Upper lobe of left lung (tissue), 6 donors: Measurements from ENCODE around the gene ZSCAN30. TPM values are rescaled to one million over a fixed set of nuclear protein-coding genes. Genes with fewer than 3 reads are reported as not detected.

Experiments
- ATAC-seq, 2 donors: fragments of 200-7000 bp; cut with Tn5 transposase; one replicate each; pipeline ENCODE4 v1.9.1; 2022; ENCODE audit warnings: mild to moderate bottlenecking in 2 of 2, moderate library complexity in 2 of 2; ENCODE audit not compliant: low FRiP score in 2 of 2
- DNase-seq, 2 donors: peaks; one replicate each; pipeline ENCODE4 v3.0.0-alpha.2; 2019 to 2020
- H3K27ac ChIP-seq, 4 donors: fragments of 200-600 bp; sonication (generic); one replicate each; pipeline ENCODE4 v1.5.1; 2016 to 2019
- H3K27me3 ChIP-seq, 4 donors: fragments of 200-600 bp; sonication (generic); one replicate each; pipeline ENCODE4 v1.5.1; 2017 to 2019
- H3K36me3 ChIP-seq, 4 donors: fragments of 200-600 bp; sonication (generic); one replicate each; pipeline ENCODE4 v1.5.1; 2016 to 2019
- H3K4me1 ChIP-seq, 4 donors: fragments of 200-600 bp; sonication (generic); one replicate each; pipeline ENCODE4 v1.5.1; 2018 to 2019
- H3K4me3 ChIP-seq, 4 donors: fragments of 200-600 bp; sonication (generic); one replicate each; pipeline ENCODE4 v1.5.1; 2017 to 2019; ENCODE audit warnings: mild to moderate bottlenecking in 2 of 4, moderate library complexity in 1 of 4
- H3K9me3 ChIP-seq, 4 donors: fragments of 200-600 bp; sonication (generic); one replicate each; pipeline ENCODE4 v1.5.1; 2018 to 2019
- EP300 ChIP-seq, 4 donors: sonication (generic); formaldehyde crosslinking; IDR thresholded peaks; one replicate each; pipeline ENCODE4 v1.5.1; 2017; ENCODE audit warnings: antibody characterized with exemption in 4 of 4, control low read depth in 2 of 4
- POLR2A ChIP-seq, 4 donors: fragments of 450-650 bp; IDR thresholded peaks; one replicate each; pipeline ENCODE4 v1.5.1; 2016 to 2017; ENCODE audit warnings: antibody characterized with exemption in 4 of 4, mild to moderate bottlenecking in 2 of 4
- POLR2AphosphoS5 ChIP-seq, 2 donors: sonication (generic); formaldehyde crosslinking; IDR thresholded peaks; one replicate each; pipeline ENCODE4 v1.5.1; 2017; ENCODE audit warnings: antibody characterized with exemption in 2 of 2
- WGBS, 2 donors: methylation state at CpG; one replicate each; pipeline ENCODE4 v1.1.5; 2017 to 2018; 5-methylcytosine and 5-hydroxymethylcytosine counted together
- total RNA-seq, 6 donors: library from RNA; depleted of rRNA in 4 of 6; stranded (reverse); fragments of >200 nt in 4 of 6; gene quantifications; one replicate each; pipeline versions ENCODE4 v1.1.0 to v1.2.1, GENCODE V29; 2016 to 2021
- TF ChIP-seq, protein P1 (sequence below), 6 experiments: fragments of 450-650 bp in 4 of 6; fragments of 200-600 bp in 2 of 6; sonication (generic) in 2 of 6; IDR thresholded peaks; one replicate each; pipeline ENCODE4 v1.5.1; 2016 to 2019; ENCODE audit warnings: antibody characterized with exemption in 6 of 6
- donor health status: DM: no; HTN: no; CAD: no; lungs with moderate emphysema.
- donor health status: DM: no; HTN: yes; CAD: no; lungs with severe emphysema.

The ZSCAN30 gene
- 10 to 100 TPM; 11.4 to 67.1 (median 14.0) TPM for total RNA-seq

DNA sequence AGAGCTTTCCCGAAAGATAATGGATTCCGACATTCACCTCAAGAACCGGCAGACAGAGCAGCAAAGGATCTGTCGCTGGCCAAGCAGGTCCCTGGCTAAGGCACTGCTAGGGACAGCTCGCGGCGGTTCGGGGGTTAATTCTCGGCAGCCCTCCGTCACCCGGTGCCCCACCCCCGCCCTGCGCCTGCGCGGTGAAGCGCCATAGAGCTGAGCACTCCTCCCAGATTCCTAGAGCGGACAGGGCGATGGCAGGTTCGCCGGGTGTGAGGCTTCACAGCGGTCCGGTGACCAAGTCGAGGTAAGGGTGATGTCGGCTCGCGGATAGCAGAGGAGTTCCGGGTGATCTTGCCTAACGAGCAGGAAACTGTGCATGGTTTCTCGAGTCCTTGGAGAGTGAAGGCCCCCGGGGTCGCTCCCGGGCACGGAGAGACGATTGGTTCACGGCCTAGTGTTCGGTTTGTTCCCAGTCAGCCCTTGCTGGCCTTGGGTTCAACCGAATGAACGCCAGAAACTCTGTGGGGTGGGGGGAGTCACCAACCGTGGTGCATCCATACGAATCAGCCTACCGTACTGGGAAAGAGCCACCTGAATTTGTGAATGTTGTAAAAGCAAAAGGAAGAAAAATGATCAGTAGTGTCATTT, at the start of gene ZSCAN30:
TSS of gene ZSCAN30 (minus strand) at position 136 of the 642 bp plus-strand sequence. CDS start 25,877 bp downstream, outside the sequence.
- peak; percentile 99 to 100 for ATAC-seq
- Histone ChIP-seq H3K27ac (peak within 1 kb of the TSS; percentile 81 to 89 (median 88)), H3K27me3 (no peaks in the 10 kb centered on the region), H3K4me3 (peak within 1 kb of the TSS; percentile 57 to 68 (median 63)), H3K36me3 (no peaks in the 10 kb centered on the region), H3K4me1 (peaks cover 17 to 33% (median 20%) of the 10 kb centered on the region in 4 donors), H3K9me3 (no peaks in the 10 kb centered on the region)
- DNase-seq: peak; percentile 96 to 99
- TF ChIP-seq POLR2AphosphoS5 (IDR thresholded peaks at IDR 0.05): peak; percentile 92
- TF ChIP-seq, protein P1, sequence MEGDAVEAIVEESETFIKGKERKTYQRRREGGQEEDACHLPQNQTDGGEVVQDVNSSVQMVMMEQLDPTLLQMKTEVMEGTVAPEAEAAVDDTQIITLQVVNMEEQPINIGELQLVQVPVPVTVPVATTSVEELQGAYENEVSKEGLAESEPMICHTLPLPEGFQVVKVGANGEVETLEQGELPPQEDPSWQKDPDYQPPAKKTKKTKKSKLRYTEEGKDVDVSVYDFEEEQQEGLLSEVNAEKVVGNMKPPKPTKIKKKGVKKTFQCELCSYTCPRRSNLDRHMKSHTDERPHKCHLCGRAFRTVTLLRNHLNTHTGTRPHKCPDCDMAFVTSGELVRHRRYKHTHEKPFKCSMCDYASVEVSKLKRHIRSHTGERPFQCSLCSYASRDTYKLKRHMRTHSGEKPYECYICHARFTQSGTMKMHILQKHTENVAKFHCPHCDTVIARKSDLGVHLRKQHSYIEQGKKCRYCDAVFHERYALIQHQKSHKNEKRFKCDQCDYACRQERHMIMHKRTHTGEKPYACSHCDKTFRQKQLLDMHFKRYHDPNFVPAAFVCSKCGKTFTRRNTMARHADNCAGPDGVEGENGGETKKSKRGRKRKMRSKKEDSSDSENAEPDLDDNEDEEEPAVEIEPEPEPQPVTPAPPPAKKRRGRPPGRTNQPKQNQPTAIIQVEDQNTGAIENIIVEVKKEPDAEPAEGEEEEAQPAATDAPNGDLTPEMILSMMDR (IDR thresholded peaks at IDR 0.05): no peak
- TF ChIP-seq POLR2A (IDR thresholded peaks at IDR 0.05): peak; percentile 12 to 80 (median 70)
- no peak for TF ChIP-seq EP300 (IDR thresholded peaks at IDR 0.05)
- WGBS, 2 donors: 0% methylated on average over 9 to 28 of the region's 41 CpGs

DNA sequence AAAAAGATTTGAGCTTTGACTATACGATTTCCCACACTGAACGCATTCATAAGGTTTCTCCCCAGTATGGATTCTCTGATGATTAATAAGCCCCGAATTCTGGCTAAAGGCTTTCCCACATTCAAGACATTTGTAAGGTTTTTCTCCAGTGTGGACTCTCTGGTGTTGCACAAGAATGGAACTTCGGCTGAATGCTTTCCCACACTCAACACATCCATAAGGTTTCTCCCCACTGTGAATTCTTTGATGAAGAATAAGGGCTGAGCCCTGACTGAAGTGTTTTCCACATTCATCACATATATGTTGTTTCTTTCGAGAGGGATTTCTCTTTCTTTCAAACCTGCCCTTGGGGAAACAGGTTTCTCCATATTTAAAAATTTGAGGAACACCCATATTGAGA, 47.3 kb upstream of the ZSCAN30 start:
- 93 to 96% methylated on average over 5 of the region's 5 CpGs for WGBS, 2 donors
- no peak for TF ChIP-seq POLR2AphosphoS5 (IDR thresholded peaks at IDR 0.05)
- TF ChIP-seq, protein P1 (IDR thresholded peaks at IDR 0.05): no peak
- TF ChIP-seq EP300 (IDR thresholded peaks at IDR 0.05): no peak
- no peak for TF ChIP-seq POLR2A (IDR thresholded peaks at IDR 0.05)
- no peak overlapping the region for H3K4me3 ChIP-seq
- DNase-seq (no peak), ATAC-seq (no peak)
- H3K4me1 ChIP-seq: peaks cover under 1 to 31% (median 14%) of the 10 kb centered on the region in 4 donors
- no peak overlapping the region for H3K27ac ChIP-seq
- H3K9me3 ChIP-seq: no peaks in the 10 kb centered on the region
- no peaks in the 10 kb centered on the region for H3K27me3 ChIP-seq
- peaks cover 36 to 92% (median 70%) of the 10 kb centered on the region in 4 donors for H3K36me3 ChIP-seq

DNA sequence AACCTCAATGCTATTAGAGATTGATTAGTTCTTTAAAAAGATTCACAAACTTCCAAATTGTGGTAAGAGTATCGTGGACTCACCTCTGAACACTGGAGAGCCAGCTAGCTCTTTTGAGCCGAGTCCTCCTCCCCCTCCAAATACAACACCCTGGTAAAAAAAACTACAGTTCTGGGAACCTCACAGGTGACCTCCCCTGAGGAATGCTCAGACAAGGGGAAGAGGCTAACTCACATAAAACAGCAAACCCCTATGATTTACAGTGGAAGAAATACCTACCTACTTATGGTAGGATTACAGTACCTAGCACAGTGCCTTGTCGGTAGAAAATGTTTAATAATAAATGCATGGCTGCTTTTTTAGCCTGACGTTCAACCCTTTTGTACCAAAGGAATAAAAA, 45.8 kb upstream of the ZSCAN30 start:
- Histone ChIP-seq H3K4me3 (no peak overlapping the region), H3K9me3 (no peaks in the 10 kb centered on the region), H3K27ac (no peak overlapping the region), H3K36me3 (peaks cover 36 to 94% (median 72%) of the 10 kb centered on the region in 4 donors), H3K27me3 (no peaks in the 10 kb centered on the region), H3K4me1 (peaks cover 0 to 18% (median 11%) of the 10 kb centered on the region in 4 donors)
- no peak for TF ChIP-seq EP300 (IDR thresholded peaks at IDR 0.05)
- TF ChIP-seq, protein P1 (IDR thresholded peaks at IDR 0.05): no peak
- no peak for TF ChIP-seq POLR2AphosphoS5 (IDR thresholded peaks at IDR 0.05)
- TF ChIP-seq POLR2A (IDR thresholded peaks at IDR 0.05): no peak
- ATAC-seq (no peak), DNase-seq (no peak)
- 88% methylated on average over 4 of the region's 4 CpGs for WGBS, 2 donors

DNA sequence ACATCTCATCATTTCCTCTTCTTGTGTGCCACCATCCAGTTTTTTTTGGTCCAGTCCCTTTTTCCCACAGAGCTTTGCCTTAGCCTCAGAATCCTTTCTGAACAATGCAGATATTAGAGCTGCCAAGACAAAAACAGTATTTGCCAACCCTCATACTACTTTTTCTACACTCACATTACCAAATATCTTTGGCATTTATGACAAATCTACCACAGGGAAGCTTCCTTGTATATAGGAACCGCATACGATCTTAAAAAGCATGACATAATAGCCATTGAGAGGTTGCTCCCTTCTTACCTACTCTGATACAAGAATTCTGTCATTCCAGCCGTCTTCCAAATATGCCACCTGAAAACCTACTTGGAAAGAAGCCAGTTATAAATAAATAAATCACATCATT, 44.8 kb upstream of the ZSCAN30 start:
- Histone ChIP-seq H3K36me3 (peaks cover 31 to 85% (median 66%) of the 10 kb centered on the region in 4 donors), H3K27me3 (no peaks in the 10 kb centered on the region), H3K9me3 (no peaks in the 10 kb centered on the region), H3K4me1 (peaks cover 0 to 11% (median 8%) of the 10 kb centered on the region in 4 donors), H3K27ac (no peak overlapping the region), H3K4me3 (no peak overlapping the region)
- 72 to 79% methylated on average over 3 of the region's 3 CpGs for WGBS, 2 donors
- DNase-seq (no peak), ATAC-seq (no peak)
- TF ChIP-seq, protein P1 (IDR thresholded peaks at IDR 0.05): no peak
- TF ChIP-seq POLR2AphosphoS5 (IDR thresholded peaks at IDR 0.05) (no peak), EP300 (IDR thresholded peaks at IDR 0.05) (no peak), POLR2A (IDR thresholded peaks at IDR 0.05) (no peak)
